ENCODE data around the gene ARSB.
A peak's percentile ranks its signal among the peaks of the same experiment; 100 is the strongest.
"Not testable (repeated sequence)": the region's sequence is repeated elsewhere in the genome, so short reads cannot be mapped to it uniquely, and the experiment has no call there.

Gene ARSB

GRCh38 chr5:78766412-78766762 lies 218.7 kb downstream of the ARSB start:
- no peak for DNase-seq (ENCODE audit: extremely low read depth, low read depth)
- no peak for TF ChIP-seq CTCF (IDR thresholded peaks at IDR 0.05; ENCODE audit: low read depth, low read length)

GRCh38 chr5:78765756-78766411 lies 219.2 kb downstream of the ARSB start:
- no peak for TF ChIP-seq CTCF (IDR thresholded peaks at IDR 0.05; ENCODE audit: low read depth, low read length)
- DNase-seq (ENCODE audit: extremely low read depth, low read depth) = no peak

DNA sequence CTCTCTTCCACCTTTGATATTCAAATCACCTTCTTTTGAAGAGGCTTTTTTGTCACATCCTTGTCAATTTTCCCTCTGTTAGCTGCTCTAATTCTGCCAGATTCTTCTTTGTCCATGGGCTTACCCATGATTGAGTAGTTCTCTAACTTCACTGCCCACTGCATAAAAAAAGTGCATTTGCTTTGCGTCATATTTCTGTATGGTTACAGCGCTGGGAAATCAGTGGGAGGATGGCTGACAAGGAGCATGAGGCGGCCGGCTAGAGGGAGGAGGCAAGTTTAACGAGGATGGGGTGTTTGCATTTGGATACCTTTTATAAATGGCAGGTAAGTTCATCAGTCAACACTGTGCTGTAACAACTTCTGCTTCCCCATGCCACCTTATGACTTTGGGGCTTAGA lies 220.0 kb downstream of the ARSB start:
- no peak for TF ChIP-seq CTCF (IDR thresholded peaks at IDR 0.05; ENCODE audit: low read depth, low read length)
- DNase-seq (ENCODE audit: extremely low read depth, low read depth) = no peak

- TF ChIP-seq CTCF (IDR thresholded peaks at IDR 0.05; ENCODE audit: low read depth, low read length) = no peak
- DNase-seq (ENCODE audit: extremely low read depth, low read depth) = no peak
Measured at GRCh38 chr5:78763659-78764189, 221.4 kb downstream of the ARSB start.

GRCh38 chr5:78762743-78763142 lies 222.4 kb downstream of the ARSB start:
- DNase-seq (ENCODE audit: extremely low read depth, low read depth) = not testable (repeated sequence)

- DNase-seq (ENCODE audit: extremely low read depth, low read depth) = no peak
- no peak for TF ChIP-seq CTCF (IDR thresholded peaks at IDR 0.05; ENCODE audit: low read depth, low read length)
Measured at GRCh38 chr5:78761840-78762239, 223.3 kb downstream of the ARSB start.

DNA sequence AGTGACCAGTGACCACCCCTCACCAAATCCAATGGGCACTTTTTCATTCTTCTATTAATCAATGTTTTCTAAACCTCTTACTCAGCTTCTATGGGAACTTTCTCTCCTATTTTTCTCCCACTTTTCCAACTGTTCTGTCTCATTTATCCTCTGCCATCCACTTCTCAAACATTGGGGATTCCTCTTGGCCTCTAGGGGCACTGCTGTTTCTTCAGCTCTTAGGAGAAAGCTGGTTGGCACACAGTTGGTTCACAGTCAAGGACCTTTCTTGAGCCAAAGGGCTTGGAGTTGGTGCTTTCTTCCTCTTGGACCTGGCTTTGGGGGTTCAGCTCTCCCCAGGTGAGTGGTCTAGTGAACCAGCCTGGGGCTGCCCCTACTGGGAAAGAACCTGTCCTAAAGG lies 224.3 kb downstream of the ARSB start:
- no peak for DNase-seq (ENCODE audit: extremely low read depth, low read depth)
- peak; percentile 16 for TF ChIP-seq CTCF (IDR thresholded peaks at IDR 0.05; ENCODE audit: low read depth, low read length)

DNA sequence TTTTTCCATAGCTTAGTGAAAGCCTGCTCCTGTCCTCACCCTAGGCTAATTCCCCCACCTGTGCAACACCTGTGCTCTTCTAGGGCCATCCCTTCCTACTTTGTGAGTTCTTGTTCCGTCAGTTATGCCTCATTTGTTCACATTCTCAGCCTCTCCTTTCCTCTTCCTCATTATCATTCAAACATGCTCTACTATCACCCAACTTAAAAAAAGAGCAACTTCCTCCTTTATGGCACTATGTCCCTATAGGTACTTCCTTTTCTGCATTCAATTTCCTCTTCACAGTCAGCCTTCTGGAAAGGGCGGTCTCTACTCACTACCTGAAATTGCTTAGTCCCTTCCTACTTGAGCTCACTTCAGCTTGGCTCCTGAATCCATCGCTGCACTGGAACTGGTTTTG lies 224.7 kb downstream of the ARSB start:
- no peak for DNase-seq (ENCODE audit: extremely low read depth, low read depth)
- no peak for TF ChIP-seq CTCF (IDR thresholded peaks at IDR 0.05; ENCODE audit: low read depth, low read length)

Measured in AG09319 (cell line).